Epithelial cell of esophagus (primary cell): Measurements from ENCODE around the gene UBL4B.

Source experiments
- DNase-seq: peaks from one replicate; pipeline ENCODE4 v3.0.0; 2010; ENCODE audit warnings: low read depth
- H3K4me3 ChIP-seq: 2 replicates; pipeline ENCODE4 v1.5.1; 2011; ENCODE audit warnings: mild to moderate bottlenecking, low read length, control low read depth
- CTCF ChIP-seq: IDR thresholded peaks from 2 replicates; pipeline ENCODE4 v1.5.1; 2011; ENCODE audit warnings: low read depth, mild to moderate bottlenecking, low read length, control low read depth, inconsistent platforms; ENCODE audit not compliant: insufficient read depth; ENCODE audit errors: missing control alignments

The UBL4B gene

DNA sequence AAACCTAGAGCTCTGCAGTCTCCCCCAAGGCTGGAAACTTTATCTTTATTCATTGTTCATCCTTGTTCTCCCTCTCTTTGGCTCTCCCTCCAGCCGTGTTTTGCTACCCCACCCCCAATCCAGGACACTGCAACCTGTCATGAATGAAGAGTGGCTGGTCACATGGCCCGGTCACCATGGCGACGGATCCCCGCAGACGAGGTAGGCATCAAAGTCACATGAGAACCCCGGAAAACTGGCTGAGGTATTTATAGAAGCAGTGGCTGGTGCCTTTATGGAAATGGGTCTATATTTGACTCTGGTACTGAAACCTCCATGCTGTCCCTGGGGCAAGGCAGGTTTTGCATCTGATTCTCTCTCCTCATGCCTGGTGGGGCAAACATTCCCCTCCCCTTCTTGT lies 24.7 kb downstream of the UBL4B start:
- no peak overlapping the region for H3K4me3 ChIP-seq
- no peak for DNase-seq
- no peak for TF ChIP-seq CTCF

DNA sequence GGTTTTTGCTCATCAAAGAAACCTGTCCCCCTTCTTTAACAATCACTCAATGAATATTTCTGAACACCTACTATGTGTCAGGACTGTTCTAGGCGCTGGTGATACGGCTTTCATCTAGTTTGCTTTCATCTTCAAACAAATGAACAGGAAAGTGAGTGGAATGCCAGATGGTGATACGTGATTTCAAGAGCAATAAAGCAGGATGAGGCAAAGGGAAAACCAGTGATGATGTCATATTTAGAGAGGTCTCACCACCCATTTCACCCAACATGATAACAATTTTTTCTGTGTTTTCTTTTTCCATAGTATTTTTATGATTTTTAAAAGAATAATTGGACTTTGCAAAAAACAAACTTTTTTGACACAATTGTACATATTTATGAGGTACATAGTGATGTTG lies 26.7 kb downstream of the UBL4B start:
- no peak for DNase-seq
- TF ChIP-seq CTCF: no peak
- H3K4me3 ChIP-seq: no peak overlapping the region

GRCh38 chr1:110144366-110144765 lies 32.1 kb downstream of the UBL4B start:
- no peak overlapping the region for H3K4me3 ChIP-seq
- no peak for DNase-seq
- no peak for TF ChIP-seq CTCF

GRCh38 chr1:110148961-110149360 lies 36.7 kb downstream of the UBL4B start:
- peak; percentile 52 for TF ChIP-seq CTCF
- H3K4me3 ChIP-seq: no peak overlapping the region
- DNase-seq: peak; percentile 37

DNA sequence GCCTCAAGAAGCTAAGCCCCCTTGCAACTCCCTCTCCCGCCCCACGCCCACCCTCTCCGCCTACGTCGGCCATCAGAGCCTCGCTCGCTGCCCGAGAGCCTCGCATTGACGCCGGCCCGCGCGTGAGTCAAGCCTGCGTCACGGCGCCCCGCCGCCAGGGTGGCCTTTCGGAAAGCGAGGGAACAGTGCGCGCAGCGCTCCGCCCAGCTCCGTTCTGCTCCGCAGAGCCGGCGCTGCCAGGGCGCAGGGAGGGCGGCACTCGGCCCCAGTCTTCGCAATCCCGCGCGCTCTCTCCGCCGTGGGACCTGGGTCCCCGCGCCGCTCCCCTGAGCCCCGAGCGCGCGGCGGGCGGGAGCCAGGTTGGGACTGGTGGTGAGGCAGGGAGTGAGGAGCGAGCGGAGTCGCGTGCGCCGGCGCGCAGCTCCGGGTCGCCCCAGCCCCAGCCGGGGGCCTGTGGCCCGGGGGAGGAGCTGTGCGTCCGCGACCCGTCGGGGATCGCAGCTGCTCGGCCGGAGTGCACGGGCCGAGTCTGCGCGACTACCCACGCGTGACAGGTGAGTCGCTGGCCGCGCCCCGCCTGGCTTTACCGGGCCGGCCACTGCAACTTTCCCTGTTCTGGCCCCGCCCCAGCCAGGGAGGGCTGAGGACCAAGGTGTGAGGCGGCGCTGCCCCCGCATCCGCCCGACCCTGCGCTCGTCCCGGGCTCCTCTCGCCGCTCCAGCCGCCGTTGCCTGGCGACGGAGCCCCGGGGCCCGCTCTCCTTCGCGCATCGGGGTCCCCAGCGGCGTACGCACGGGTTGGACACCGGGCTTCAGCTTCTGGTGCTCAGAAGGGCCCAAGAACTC lies 38.3 kb downstream of the UBL4B start, which contains the start of gene SLC6A17:
TSS of gene SLC6A17 (plus strand) at position 165 of the 845 bp plus-strand sequence. CDS start 16,436 bp downstream, outside the sequence.
- DNase-seq: peak; percentile 74
- TF ChIP-seq CTCF: no peak
- no peak within 1 kb of the TSS for H3K4me3 ChIP-seq

DNA sequence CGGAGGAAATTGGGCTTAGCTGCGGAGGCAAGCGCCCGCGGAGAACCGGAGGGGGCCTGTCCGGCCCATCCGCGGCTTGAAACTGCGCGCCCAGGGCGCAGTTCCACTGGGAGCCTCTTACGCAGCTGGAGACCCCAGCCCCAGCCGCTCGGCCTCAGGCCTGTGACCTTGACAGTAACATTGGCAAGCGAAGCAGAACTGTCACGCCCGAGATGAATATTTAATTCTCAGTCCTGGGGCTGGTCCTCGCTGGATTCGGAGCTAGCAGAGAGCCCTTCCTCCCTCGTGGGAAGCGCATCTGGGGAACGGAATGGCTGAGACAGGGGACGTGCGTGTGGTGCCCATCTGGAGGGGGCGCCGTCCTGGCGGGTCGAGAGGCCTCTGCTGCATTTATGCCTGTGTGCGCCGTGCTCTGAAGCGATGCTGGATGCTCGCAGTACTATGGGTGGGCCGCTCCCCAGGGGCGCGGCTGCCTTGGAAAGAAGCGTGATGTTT lies 39.0 kb downstream of the UBL4B start:
- H3K4me3 ChIP-seq: no peak overlapping the region
- TF ChIP-seq CTCF: no peak
- DNase-seq: peak; percentile 6
